Ishikawa (cell line): ENCODE measurements around the gene PLXNC1.

Source experiments
- CEBPB ChIP-seq: IDR thresholded peaks from 2 replicates; pipeline ENCODE4 v1.6.1; 2012
- EGR1 ChIP-seq: IDR thresholded peaks from 2 replicates; pipeline ENCODE4 v1.6.1; 2012
- NFIC ChIP-seq: IDR thresholded peaks from 2 replicates; pipeline ENCODE4 v1.6.1; 2012
- TCF12 ChIP-seq: IDR thresholded peaks from 2 replicates; pipeline ENCODE4 v1.6.1; 2012; ENCODE audit warnings: low read depth
- TEAD4 ChIP-seq: IDR thresholded peaks from 2 replicates; pipeline ENCODE4 v1.6.1; 2012
- YY1 ChIP-seq: IDR thresholded peaks from 2 replicates; pipeline ENCODE4 v1.6.1; 2012; ENCODE audit warnings: low read depth
- TF ChIP-seq, protein P1 (sequence below): IDR thresholded peaks from 2 replicates; pipeline ENCODE4 v1.6.1; 2012; ENCODE audit warnings: low read depth, mild to moderate bottlenecking

DNA sequence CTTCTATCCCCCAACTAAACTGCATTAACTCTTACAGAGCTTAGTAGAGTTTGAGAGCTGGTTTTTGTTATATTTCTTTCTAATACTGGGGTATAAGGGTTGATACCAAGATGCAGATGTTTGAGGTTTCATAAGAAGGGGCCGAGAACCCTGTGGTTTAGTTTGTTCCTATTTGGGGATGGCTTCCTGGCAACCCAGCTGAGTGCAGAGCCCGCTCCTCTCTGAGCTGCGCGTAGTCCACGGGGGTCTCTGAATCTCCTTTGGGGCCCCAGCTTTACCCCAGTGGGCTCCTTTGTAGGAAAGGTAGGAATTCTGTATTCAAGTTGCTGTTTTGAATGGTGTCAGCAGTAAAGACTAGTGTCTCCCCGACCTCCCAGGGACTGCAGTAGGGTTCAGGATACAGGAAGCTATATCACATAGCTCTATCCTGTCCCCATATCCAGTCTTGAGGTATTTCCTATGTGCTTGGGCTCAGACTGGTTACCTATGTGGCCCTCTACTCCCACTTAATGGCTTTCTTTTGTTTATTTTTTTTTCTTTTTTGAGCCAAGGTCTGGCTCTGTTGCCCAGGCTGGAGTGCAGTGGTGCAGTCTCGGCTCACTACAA lies 25.4 kb downstream of the PLXNC1 start:
- TF ChIP-seq CEBPB: no peak
- no peak for TF ChIP-seq TEAD4
- no peak for TF ChIP-seq NFIC
- TF ChIP-seq TCF12: no peak
- TF ChIP-seq, protein P1, sequence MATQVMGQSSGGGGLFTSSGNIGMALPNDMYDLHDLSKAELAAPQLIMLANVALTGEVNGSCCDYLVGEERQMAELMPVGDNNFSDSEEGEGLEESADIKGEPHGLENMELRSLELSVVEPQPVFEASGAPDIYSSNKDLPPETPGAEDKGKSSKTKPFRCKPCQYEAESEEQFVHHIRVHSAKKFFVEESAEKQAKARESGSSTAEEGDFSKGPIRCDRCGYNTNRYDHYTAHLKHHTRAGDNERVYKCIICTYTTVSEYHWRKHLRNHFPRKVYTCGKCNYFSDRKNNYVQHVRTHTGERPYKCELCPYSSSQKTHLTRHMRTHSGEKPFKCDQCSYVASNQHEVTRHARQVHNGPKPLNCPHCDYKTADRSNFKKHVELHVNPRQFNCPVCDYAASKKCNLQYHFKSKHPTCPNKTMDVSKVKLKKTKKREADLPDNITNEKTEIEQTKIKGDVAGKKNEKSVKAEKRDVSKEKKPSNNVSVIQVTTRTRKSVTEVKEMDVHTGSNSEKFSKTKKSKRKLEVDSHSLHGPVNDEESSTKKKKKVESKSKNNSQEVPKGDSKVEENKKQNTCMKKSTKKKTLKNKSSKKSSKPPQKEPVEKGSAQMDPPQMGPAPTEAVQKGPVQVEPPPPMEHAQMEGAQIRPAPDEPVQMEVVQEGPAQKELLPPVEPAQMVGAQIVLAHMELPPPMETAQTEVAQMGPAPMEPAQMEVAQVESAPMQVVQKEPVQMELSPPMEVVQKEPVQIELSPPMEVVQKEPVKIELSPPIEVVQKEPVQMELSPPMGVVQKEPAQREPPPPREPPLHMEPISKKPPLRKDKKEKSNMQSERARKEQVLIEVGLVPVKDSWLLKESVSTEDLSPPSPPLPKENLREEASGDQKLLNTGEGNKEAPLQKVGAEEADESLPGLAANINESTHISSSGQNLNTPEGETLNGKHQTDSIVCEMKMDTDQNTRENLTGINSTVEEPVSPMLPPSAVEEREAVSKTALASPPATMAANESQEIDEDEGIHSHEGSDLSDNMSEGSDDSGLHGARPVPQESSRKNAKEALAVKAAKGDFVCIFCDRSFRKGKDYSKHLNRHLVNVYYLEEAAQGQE: no peak
- TF ChIP-seq YY1: no peak
- no peak for TF ChIP-seq EGR1
